GM18870 (cell line): ENCODE measurements around the gene CHST9.
"Not testable (repeated sequence)": the region's sequence is repeated elsewhere in the genome, so short reads cannot be mapped to it uniquely, and the experiment has no call there.

ENCODE experiments used
- ATAC-seq: cut with Tn5 transposase; IDR thresholded peaks from one replicate; pipeline ENCODE4 v1.9.1; 2021; ENCODE audit warnings: moderate library complexity; ENCODE audit not compliant: unreplicated experiment

The CHST9 gene

DNA sequence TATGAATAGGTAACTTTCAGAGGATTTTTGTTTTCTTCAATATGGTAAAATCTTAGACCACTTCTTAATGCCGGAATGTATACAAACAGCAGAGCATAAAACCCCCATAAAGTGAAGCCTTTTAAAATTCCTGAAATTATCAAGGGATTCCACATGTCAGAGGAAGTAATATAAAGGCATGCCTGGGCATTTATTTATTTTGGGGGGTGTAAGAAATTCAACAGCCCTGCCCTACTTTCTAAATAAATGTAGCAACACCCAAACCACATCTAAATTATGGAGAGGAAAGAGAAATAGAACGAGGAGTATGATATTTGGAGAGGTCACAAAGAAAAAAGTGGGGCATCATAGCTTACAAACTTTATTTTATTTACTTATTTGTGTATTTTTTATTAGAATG lies 9.9 kb downstream of the CHST9 start:
- no peak for ATAC-seq

DNA sequence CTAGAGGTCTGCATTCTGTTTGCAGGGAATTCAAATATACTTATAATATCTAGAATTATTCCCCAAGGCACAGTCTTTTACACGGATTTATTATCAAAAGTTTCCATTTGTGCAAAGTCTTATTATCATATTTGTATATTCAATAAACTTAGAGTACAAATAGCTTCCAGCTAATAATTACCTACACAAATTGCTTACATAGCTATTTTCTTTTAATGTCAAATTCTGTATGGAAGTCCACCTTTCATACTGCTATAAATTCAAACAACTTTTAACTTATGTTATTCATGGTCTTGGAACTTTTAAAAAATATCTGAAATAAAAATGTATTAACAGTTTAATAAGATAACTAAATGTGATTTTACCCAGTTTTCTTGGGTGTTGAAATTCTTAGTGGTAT lies 13.1 kb downstream of the CHST9 start:
- no peak for ATAC-seq

DNA sequence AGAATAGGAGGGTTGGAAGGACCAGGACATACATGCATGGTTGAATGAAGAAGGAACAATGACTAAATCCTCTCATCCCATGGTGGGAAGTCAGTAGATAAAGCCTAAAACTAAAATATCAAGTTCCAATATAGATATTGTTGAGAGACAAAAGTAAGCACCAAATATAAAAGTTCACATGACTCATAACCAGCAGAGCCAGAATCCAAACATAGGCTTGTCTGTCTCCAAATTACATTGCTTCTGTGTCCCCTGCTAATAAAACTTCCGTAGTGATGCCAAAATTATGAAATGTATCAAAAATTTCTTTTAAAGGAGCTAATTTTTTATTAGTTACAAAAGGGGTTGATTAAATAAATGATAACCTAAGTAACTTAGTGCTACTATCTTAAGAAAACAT lies 19.7 kb downstream of the CHST9 start:
- ATAC-seq, result no peak

DNA sequence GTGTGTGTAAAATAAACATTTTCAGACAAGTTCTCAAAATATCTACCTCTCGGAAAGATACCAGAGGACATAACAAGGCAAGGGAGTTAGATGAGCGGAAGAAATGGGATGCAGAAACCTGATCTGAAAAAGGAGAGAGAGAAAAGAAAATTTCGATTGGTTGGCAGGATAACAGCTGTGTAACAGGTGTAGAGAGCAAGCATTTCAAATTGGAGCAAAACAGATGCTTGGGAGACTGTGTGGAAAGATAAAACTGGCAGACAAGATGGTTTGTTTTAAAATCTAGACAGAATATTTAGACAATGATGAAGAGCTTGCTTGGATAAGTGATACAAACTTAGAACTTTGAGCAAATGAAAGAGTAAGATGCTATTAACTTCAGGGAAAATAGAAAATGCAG lies 20.2 kb downstream of the CHST9 start:
- no peak for ATAC-seq

DNA sequence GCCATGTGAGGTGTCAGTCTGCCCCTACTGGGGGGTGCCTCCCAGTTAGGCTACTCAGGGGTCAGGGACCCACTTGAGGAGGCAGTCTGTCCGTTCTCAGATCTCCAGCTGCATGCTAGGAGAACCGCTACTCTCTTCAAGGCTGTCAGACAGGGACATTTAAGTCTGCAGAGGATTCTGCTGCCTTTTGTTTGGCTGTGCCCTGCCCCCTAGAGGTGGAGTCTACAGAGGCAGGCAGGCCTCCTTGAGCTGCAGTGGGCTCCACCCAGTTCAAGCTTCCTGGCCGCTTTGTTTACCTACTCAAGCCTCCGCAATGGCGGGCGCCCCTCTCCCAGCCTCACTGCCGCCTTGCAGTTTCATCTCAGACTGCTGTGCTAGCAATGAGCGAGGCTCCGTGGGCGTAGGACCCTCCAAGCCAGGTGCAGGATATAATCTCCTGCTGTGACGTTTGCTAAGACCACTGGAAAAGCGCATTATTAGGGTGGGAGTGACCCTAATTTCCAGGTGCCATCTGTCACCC lies 21.9 kb downstream of the CHST9 start:
- not testable (repeated sequence) for ATAC-seq

DNA sequence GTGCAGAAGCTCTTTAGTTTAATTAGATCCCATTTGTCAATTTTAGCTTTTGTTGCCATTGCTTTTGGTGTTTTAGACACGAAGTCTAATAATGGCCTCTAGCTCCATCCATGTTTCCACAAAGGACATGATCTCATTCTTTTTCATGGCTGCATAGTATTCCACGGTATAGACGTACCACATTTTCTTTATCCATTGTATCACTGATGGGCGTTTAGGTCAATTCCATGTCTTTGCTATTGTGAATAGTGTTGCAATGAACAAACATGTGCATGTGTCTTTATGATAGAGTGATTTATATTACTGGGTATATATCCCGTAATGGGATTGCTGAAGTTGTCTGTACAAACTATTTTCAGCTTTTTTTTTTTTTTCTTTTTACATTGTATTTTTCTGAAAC lies 35.9 kb downstream of the CHST9 start:
- ATAC-seq, result not testable (repeated sequence)

DNA sequence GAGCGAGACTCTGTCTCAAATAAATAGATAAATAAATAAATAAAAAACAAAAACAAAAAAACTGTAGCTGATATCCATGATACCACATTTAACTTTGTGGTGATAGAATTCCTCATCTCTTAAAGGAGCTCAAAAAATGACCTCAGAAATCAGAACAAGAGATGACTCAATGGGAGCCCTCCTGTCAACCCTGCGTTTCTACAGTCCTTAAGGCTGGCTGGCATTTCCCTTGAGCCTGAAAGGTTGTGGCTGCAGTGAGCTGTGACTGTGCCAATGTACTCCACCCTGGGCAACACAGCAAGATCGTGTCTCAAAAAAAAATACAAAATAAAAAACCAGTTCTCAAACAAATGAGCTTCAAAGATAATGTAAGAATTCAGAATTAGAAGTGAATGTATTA lies 40.4 kb downstream of the CHST9 start:
- ATAC-seq, result no peak

DNA sequence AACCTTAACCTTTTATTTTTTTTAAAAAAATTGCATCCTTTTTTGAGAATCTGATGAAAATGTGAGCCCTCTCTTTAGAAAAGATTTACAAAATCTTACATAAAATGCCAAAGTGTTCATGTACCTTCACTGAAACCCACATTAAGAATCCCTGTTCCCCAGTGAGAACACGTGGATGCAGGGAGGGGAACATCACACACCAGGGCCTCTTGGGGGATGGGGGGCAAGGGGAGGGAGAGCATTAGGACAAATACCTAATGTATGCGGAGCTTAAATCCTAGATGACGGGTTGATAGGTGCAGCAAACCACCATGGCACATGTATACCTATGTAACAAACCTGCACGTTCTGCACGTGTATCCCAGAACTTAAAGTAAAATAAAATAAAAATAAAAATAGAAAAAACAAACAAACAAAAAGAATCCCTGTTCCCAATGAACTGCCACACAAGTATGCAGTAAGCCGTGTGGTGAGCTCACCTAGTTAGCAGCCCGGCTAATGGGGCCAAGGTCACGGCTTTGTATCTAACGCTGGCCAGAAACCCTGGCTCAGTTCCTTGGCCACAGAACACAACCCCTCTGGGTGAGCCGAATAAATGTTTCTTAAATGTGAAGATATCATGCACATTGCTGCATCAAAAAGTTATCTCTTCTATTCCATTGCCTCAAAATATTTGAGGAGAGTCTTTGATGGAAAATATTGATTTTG lies 41.4 kb downstream of the CHST9 start:
- ATAC-seq, result no peak

DNA sequence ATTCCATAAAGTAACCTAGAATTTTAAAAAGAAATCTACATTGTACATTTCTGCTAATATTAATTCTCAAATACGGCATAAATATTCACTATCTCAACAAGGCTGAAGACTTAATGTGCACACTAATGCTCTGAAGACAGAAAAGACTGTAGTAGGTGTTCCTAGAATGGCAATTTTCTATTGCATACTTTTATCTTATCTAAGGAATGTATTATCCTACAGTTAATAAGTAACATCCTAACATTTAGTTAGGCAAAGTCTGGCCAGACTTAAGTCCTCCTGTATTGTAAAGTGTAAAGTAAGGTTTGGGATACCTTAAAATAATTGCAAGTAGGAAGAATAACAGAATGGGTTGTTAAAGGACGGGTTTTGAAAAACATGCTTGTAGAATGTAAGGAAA lies 42.2 kb downstream of the CHST9 start:
- no peak for ATAC-seq

DNA sequence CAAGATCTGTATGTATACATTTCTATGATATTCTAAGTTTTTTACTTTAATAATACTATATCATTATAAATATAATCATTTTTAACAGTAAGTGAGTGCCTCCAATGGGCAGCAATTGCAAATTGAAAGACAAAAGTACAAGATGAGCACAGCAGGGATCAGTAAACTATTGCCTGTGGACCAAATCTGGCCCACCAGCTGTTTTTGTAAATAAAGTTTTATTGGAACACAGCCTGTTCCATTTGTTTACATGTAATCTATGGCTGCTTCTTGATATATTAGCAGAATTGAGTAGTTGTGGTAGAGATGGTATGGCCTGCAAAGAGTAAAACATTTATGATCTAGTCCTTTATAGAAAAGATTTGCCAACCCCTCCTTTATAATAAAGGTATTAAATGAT lies 43.2 kb downstream of the CHST9 start:
- no peak for ATAC-seq

DNA sequence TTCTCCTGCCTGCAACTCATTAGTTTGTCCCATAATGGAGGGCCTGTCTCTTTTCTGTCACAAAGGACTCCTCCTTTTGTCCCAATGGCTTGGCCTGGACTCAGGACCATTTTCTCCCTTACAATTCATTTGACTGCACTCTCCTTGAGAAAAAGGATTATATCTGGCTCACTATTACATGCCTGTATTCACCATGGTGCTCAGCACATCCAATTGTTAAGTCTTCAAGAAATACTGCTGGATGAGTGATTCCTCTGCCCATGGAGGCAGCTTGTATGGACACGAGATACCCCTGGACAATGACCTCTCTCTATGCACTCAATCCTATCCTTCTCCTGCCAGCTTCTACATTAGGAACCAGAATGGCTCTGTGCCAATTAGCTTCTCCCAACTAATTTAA lies 47.0 kb downstream of the CHST9 start:
- no peak for ATAC-seq

DNA sequence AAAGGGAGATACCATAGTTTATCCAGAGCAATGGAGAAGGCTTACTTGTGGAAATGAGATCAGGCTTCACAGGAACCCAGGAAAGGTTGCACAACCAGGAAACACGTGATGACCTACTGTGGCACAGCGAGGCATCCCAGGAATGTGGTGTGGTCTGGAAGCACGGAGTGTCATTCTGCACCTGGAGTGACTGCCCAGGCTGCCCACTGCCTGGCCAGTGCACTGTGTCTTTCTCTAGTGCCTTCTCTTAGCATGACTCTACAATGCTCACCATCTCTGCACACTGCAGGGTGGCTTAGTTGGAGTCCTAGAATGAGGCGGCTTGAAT lies 48.9 kb downstream of the CHST9 start:
- ATAC-seq, result no peak

DNA sequence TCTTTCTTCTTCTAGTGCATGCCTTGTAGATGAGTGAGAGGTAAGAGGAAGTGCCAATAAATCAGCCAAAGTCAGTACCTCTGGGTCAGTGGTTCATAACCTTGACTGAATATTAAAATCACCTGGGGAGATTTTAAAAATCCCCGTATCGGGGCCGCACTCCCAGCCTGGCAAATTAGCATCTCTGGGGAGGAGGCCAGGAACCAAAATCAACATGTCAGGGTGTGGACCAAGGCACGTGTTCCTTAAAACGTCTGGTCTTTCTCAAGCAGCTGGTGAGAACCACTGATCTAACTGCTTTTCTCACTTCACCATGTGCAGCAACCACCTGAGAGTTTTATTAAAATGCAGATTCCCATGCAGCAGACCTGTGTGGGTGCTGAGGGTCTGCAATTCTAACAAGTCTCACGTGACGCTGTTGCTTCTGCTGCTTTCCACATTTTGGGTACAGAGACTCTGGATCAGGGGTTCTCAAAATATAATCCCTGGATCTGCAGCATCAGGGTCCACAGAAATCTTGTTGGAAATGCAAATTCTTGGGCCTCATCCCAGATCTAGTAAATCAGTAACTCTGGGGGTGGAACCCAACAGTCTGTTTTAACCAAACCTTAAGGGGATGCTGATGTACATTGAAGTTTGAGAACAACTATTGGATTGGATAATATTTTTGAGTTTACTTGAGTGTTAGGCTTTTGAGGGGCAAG lies 49.5 kb downstream of the CHST9 start:
- ATAC-seq, result no peak

DNA sequence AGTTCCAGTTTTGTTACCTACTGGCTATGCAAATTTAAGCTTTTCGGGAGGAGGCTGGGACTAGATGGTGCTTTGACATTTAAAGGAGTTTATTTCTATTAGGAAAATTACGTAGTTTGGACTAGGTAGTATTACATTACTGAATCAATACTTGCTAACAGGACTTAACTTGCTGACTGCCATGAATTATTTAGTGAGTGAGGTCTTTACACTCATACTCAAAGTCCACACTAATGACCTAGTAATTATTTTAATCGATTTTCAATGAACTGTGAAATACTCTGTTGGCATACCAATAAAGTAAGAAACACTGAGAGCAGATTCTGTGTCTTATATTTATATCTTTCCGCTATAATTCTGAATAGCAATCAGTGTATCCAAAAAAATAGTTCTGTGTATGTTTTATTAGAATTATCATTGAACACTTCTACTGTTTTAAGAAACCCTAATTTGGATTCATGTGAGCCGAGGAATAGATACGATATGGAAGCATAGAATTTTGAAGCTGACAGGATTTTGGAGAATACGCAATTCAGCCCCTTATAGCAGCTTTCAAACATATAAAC lies 55.0 kb downstream of the CHST9 start:
- no peak for ATAC-seq

DNA sequence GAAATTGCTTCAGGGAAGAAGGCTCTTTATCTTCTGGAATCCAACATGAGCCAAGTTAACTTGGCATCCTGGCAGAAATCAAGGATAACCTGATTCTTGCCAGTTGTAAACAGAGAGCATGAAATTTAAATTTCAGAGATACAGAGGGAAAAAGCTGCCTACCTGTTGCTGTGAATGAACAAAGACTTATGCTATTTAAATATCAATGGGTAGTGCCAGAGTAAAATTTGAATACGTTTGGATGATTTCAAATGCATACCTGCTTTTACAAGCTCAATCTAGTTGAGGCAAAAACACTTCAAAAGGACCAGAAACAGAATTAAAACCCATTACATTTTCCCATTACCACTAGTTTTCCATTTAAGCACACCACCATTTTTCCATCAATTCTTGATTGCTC lies 60.9 kb downstream of the CHST9 start:
- no peak for ATAC-seq

DNA sequence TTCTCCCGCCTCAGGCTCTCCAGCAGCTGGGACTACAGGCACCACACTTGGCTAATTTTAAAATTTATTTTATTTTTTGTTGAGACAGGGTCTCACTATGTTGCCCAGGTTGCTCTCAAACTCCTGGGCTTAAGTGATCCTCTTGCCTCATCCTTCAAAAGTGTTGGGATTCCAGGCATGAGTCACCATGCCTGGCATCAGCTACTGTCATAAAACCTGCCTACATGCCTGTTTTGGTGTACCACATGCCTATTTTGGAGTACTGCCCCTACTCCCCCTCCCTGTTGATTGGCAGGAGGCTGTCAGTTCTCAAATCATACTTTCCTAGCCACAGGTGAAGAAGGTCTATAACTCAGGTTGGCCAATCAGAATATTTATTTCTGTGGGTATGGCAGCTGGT lies 64.0 kb downstream of the CHST9 start:
- ATAC-seq, result no peak

DNA sequence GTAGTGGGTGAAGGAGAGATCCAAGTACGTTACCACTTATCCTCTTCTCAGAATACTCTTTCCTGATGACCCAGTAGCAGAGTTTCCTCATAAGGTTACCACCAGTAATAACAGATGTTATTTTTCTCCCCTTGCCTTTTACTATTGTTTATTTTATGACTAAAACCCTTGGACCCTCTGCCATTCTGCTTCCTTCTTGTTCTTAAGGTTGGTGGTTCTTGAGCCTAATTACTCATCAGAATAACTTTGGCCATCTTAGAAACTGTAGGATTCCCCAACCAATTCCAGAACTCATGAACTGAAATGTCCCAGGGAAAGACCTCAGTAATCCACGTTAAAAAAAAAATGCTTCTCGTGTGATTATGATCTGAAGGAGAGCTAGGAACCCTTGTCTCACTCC lies 64.9 kb downstream of the CHST9 start:
- no peak for ATAC-seq

DNA sequence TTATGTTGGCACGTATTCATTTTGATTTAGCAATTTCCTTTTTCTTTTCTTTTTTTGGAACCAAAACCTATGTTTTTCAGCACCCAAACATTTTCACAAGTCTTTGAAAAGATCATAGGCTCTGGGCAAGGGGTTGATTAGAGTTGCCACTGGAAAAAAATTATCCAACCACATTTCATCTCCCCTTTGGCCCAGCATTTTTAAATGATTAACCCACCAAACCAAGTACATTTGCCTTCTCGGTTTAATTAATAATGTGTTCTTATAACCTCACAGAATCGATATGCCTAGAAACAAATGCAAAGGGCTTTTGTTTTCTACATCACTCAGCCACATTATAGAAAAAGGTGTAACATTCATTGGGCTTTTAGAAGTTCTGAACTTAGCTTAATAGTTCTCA lies 66.1 kb downstream of the CHST9 start:
- no peak for ATAC-seq

DNA sequence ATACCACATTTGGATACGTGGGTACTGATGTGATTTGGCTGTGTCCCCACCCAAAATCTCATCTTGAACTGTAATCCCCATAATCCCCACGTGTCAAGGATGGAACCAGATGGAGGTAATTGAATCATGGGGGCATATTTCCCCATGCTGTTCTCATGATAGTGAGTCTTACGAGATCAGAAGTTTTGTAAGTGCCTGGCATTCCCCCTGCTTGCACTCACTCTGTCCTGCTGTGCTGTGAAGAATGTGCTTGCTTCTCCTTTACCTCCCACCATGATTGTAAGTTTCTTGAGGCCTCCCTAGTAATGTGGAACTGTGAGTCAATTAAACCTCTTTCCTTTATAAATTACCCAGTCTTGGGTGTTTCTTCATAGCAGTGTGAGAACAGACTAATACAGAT lies 70.3 kb downstream of the CHST9 start:
- no peak for ATAC-seq

DNA sequence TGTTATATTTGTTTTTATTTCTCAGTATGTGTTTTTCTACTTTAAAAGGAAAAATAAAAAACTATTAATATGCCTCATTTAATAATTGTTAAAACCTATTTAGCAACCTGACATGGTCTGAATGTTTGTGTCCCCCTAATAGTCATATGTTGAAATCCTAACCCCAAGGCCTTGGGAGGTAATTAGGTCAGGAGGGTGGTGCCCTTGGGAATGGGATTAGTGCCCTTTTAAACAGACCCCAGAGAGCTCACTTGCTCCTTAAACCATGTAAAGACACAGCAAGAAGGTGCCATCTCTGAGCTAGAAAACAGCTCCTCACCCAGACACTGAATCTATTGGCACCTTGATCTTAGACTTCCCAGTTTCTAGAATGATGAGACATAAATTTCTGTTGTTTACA lies 71.8 kb downstream of the CHST9 start:
- no peak for ATAC-seq

DNA sequence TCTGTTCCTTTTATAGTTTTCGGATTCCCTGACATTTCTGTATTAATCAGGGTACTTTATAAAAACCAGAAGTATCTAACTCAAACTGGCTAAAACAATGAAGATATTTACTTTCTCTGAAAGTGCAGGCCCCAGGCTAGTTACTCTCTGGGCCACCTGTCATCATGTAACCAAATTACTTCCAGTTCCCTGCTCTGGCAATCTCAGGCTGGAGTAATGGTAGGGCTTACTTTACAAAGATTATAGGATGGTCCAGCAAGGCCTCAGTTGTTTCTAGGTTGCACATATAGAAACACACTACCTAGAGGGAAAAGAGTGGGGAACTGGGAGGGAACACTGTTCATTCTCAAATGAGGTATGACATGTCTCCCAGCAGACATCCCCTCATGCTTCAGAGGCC lies 74.8 kb downstream of the CHST9 start:
- ATAC-seq, result no peak

DNA sequence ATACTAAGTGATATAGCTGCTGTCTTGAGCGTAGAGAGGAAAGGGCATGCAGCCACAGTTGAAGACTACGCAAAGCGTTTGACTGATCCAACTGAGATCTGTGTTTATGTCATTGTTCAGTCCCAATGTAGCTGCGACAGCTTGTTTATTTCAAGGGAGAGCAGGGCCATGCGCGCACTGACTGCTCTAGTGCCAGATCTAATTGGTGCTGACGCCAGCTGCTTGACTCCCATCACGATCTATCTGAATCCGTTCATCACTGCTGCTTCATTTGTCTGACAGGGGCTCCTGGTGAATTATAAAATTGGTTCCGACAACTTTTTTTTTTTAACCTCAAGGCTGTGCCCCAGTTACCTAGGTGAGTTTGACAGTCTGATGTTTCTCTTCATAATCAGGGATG lies 75.7 kb downstream of the CHST9 start:
- ATAC-seq, result no peak
